Fibroblast of pulmonary artery (primary cell): ENCODE data around the gene BCL2L2.

Experiments used
- DNase-seq: peaks from one replicate; pipeline ENCODE4 v3.0.0-alpha.2; 2010; ENCODE audit warnings: low read depth
- H3K4me3 ChIP-seq: replicated peaks from 2 replicates; pipeline ENCODE4 v1.5.1; 2011; ENCODE audit warnings: low read depth, mild to moderate bottlenecking, control low read depth, low read length, moderate library complexity
- CTCF ChIP-seq: IDR thresholded peaks from 2 replicates; pipeline ENCODE4 v1.5.1; 2011; ENCODE audit warnings: mild to moderate bottlenecking, control low read depth, low read length, inconsistent platforms; ENCODE audit errors: missing control alignments

BCL2L2 gene

GRCh38 chr14:23301288-23301968, 5.2 kb upstream of the BCL2L2 start:
- TF ChIP-seq CTCF = peak; percentile 43
- peak overlapping the region; percentile 82 for H3K4me3 ChIP-seq
- peak; percentile 99 for DNase-seq

DNA sequence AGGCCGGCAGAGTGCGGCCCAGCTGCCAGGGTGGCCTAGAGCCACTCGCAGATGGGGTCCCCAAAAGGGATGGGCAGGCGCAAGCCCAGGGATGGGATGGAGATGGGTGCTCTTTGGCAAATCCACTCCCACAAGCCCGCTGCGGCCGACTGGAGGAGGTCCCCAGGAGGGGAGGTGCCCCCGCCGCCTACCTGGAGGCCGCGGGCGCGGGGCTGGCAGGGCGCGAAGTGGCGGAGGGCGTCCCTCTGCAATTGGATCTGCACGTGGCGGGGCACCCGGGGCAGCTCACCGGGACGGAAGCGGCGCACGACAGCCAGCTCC, 4.7 kb upstream of the BCL2L2 start:
- no peak for DNase-seq
- peak overlapping the region; percentile 67 for H3K4me3 ChIP-seq
- no peak for TF ChIP-seq CTCF

DNA sequence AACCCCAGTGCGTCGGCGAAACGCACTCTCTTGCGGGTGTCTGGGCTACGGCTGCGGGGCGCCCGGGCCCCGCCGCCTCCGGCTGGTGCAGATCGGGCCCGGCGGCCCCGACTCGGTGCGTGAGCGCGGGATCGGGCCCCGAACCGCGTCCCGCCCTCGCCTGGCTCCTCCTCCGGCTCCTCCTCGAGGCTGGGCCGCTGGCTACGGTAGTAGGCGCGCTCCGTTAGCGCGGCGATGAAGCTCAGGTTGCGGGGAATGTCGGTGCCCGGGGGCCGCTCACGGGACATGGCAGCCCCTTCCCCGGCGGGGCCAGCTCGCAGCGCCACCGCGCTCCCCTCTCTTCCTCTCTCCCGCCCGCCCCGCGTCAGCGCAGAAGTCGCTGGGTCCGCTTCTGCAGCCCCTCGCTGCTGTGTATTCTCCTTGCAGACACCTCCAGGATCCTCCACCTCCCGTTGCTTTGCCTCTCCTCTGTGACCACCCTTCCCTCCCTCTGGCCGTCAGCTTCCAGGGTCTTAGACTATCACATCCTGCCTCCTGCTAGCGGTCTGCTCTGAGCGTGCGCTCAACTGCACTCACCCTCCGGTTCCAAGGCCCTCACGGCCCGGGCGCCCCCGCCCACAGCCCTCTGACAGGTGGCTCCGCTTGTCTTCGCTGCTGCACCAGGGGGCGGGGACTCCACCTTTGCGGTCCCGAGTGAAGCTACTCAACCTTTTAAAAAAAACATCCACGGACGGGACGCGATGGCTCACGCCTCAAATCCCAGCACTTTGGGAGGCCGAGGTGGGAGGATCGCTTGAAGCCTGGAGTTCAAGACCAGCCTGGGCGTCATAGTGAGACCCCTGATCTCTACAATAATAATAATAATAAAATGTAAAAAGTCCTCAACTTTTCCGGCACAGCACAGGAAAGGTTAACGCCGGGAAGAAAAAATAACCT, 4.1 kb upstream of the BCL2L2 start, which contains the start of gene PPP1R3E:
Gene PPP1R3E, minus strand, starts transcription at position 570 of the 936 bp plus-strand sequence. Its CDS starts 283 bp downstream, at position 287.
- DNase-seq = peak; percentile 47
- no peak for TF ChIP-seq CTCF

GRCh38 chr14:23307146-23307530, 505 bp downstream of the BCL2L2 start:
- no peak for DNase-seq
- TF ChIP-seq CTCF = no peak
- H3K4me3 ChIP-seq = peak overlapping the region; percentile 97

More for the DNA sequence above, 4.1 kb upstream of the BCL2L2 start, which contains the start of gene PPP1R3E:
- peak within 1 kb of the TSS; percentile 67 for H3K4me3 ChIP-seq

DNA sequence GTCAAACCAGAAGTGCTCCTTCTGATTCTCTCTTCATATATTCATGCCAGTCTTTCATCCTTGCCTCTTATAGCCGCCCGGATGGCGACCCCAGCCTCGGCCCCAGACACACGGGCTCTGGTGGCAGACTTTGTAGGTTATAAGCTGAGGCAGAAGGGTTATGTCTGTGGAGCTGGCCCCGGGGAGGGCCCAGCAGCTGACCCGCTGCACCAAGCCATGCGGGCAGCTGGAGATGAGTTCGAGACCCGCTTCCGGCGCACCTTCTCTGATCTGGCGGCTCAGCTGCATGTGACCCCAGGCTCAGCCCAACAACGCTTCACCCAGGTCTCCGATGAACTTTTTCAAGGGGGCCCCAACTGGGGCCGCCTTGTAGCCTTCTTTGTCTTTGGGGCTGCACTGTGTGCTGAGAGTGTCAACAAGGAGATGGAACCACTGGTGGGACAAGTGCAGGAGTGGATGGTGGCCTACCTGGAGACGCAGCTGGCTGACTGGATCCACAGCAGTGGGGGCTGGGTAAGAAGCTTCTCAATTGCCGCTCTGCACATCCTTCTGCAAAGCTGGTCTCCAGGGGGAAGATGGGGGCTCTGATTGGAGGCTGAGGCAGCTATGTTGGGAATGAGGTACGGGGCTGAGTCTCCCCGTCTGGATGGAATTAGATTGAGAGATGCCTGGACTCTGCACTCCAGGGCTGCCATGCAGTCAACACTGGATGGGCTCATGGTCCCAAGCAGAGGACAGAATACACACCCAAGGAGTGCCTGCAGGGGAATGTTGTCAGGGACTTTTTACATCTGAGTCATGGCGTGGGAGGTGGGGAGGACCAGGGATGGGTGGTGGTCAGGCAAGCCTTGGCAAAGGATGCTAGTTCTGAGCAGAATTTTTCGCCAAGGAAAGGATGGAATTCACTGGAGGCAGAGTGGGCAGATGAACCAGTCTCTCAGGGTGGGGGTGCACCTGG, 1.3 kb downstream of the BCL2L2 start:
- peak overlapping the region; percentile 97 for H3K4me3 ChIP-seq
- DNase-seq = peak; percentile 36
- no peak for TF ChIP-seq CTCF

- DNase-seq = no peak
- peak overlapping the region; percentile 97 for H3K4me3 ChIP-seq
- no peak for TF ChIP-seq CTCF
Observed at GRCh38 chr14:23308721-23309445, 2.2 kb downstream of the BCL2L2 start.
